Parathyroid adenoma (tissue), 2 donors: Measurements from ENCODE around the gene RNU6-7.
A peak's percentile ranks its signal among the peaks of the same experiment; 100 is the strongest.

Source experiments
- H2AFZ ChIP-seq: fragments of 300-600 bp; sonication (generic); one replicate; pipeline ENCODE4 v1.7.0; 2017; ENCODE audit warnings: antibody characterized with exemption, mild to moderate bottlenecking
- H3K27ac ChIP-seq: fragments of 300-600 bp; sonication (generic); one replicate; pipeline ENCODE4 v1.7.0; 2017
- H3K27me3 ChIP-seq: fragments of 300-600 bp; sonication (generic); one replicate; pipeline ENCODE4 v1.7.0; 2017; ENCODE audit warnings: low read length; ENCODE audit not compliant: control insufficient read depth, insufficient read depth
- H3K36me3 ChIP-seq: fragments of 300-600 bp; sonication (generic); one replicate; pipeline ENCODE4 v1.7.0; 2017; ENCODE audit warnings: low read length; ENCODE audit not compliant: control insufficient read depth, insufficient read depth
- H3K4me1 ChIP-seq: fragments of 300-600 bp; sonication (generic); one replicate; pipeline ENCODE4 v1.7.0; 2017; ENCODE audit warnings: control low read depth
- H3K4me2 ChIP-seq: fragments of 300-600 bp; sonication (generic); one replicate; pipeline ENCODE4 v1.7.0; 2017; ENCODE audit warnings: low read length
- H3K4me3 ChIP-seq: fragments of 300-600 bp; sonication (generic); one replicate; pipeline ENCODE4 v1.7.0; 2017; ENCODE audit warnings: low read depth, low read length
- H3K79me2 ChIP-seq: fragments of 300-600 bp; sonication (generic); one replicate; pipeline ENCODE4 v1.7.0; 2017; ENCODE audit warnings: control low read depth
- H3K9ac ChIP-seq: fragments of 300-600 bp; sonication (generic); one replicate; pipeline ENCODE4 v1.7.0; 2017; ENCODE audit warnings: mild to moderate bottlenecking
- H3K9me3 ChIP-seq: fragments of 300-600 bp; sonication (generic); one replicate; pipeline ENCODE4 v1.7.0; 2017; ENCODE audit warnings: low read length; ENCODE audit not compliant: control insufficient read depth
- CTCF ChIP-seq: fragments of 300-600 bp; sonication (generic); IDR thresholded peaks from one replicate; pipeline ENCODE4 v1.7.0; 2017; ENCODE audit warnings: antibody characterized with exemption, mild to moderate bottlenecking
- donor health status: primary hyperparathyroidism.

RNU6-7 gene

GRCh38 chr14:32202998-32203882, 1.4 kb downstream of the RNU6-7 start, which contains the start of gene RNU6-8:
Gene RNU6-8 (minus strand): TSS chr14:32203269.
- Histone ChIP-seq H3K4me2 (peak within 1 kb of the TSS; percentile 51), H2AFZ (peak within 1 kb of the TSS; percentile 93), H3K27ac (peak within 1 kb of the TSS; percentile 92), H3K4me3 (peak within 1 kb of the TSS; percentile 80), H3K27me3 (no peaks in the 10 kb centered on the region), H3K36me3 (no peaks in the 10 kb centered on the region), H3K79me2 (no peaks in the 10 kb centered on the region), H3K9ac (peak within 1 kb of the TSS; percentile 83), H3K4me1 (peaks cover 8% of the 10 kb centered on the region), H3K9me3 (no peaks in the 10 kb centered on the region)
- TF ChIP-seq CTCF = no peak

- H3K36me3 ChIP-seq = no peaks in the 10 kb centered on the region
- peak overlapping the region; percentile 93 for H2AFZ ChIP-seq
- peaks cover 8% of the 10 kb centered on the region for H3K4me1 ChIP-seq
- H3K9me3 ChIP-seq = no peaks in the 10 kb centered on the region
- peak overlapping the region; percentile 92 for H3K27ac ChIP-seq
- H3K4me2 ChIP-seq = peak overlapping the region; percentile 51
- H3K79me2 ChIP-seq = no peaks in the 10 kb centered on the region
- H3K9ac ChIP-seq = no peak overlapping the region
- no peaks in the 10 kb centered on the region for H3K27me3 ChIP-seq
- TF ChIP-seq CTCF = no peak
- H3K4me3 ChIP-seq = peak overlapping the region; percentile 80
Measured at GRCh38 chr14:32203928-32204357, 2.1 kb downstream of the RNU6-7 start.

GRCh38 chr14:32205554-32205953, 3.7 kb downstream of the RNU6-7 start:
- Histone ChIP-seq H3K4me3 (no peak overlapping the region), H3K9ac (no peak overlapping the region), H3K27me3 (no peaks in the 10 kb centered on the region), H3K4me1 (peaks cover 8% of the 10 kb centered on the region), H3K27ac (no peak overlapping the region), H3K9me3 (no peaks in the 10 kb centered on the region), H2AFZ (no peak overlapping the region), H3K36me3 (no peaks in the 10 kb centered on the region), H3K79me2 (no peaks in the 10 kb centered on the region), H3K4me2 (no peak overlapping the region)
- no peak for TF ChIP-seq CTCF

- Histone ChIP-seq H3K27me3 (no peaks in the 10 kb centered on the region), H3K79me2 (no peaks in the 10 kb centered on the region), H2AFZ (peak overlapping the region; percentile 9), H3K4me1 (peaks cover 8% of the 10 kb centered on the region), H3K4me3 (no peak overlapping the region), H3K36me3 (no peaks in the 10 kb centered on the region), H3K9ac (no peak overlapping the region), H3K27ac (peak overlapping the region; percentile 13), H3K9me3 (no peaks in the 10 kb centered on the region), H3K4me2 (no peak overlapping the region)
- no peak for TF ChIP-seq CTCF
Measured at GRCh38 chr14:32205984-32206383, 4.1 kb downstream of the RNU6-7 start.
